ENCODE measurements around the gene ATG2B. TPM values are rescaled to one million over a fixed set of nuclear protein-coding genes. Genes with fewer than 3 reads are reported as not detected.
A peak's percentile ranks its signal among the peaks of the same experiment; 100 is the strongest.

The ATG2B gene
- total and polyA plus RNA-seq, 5 donors from 2014 or later, result 2.0 to 40.0 (median 2.3) TPM

DNA sequence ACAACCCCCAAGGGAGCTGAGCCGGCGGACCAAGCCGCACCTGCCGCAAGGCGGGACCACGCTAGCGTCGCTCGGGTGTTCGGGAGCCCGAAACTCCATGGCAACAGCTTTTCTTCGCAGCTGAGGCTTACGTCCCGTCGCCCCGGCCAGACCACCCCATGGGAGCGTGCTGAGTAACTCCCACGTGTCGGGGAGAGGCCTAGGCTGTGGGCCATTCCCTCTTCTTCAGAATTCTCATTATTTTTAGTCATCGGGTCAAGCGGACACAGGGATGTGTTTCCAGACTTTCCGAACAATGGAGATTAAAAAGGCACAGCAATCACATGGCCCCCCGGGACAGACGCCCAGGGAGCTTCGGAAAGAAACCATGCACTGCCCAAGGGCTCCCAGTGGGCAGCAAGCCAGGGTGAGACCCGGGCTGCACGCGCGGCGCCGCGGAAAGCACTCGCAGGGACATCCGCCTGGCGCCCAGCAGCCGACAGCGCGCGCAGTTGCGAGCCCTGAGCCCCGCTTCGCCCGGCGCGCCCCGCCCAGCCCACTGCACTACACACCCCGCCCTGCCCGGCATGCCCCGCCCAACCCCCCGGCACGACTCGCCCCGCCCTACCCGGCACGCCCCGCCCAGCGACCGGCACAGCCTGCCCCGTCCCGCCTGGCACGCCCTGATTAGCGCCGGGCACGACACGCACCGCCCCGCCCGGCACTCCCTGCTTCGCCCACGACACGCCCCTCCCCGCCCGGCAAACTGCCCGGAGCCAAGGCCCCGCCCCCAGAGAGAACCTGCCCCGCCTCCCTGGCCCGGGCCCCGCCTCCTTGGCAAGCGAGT is 28.4 kb upstream of the ATG2B start:
- Histone ChIP-seq H3K27ac (ENCODE audit: insufficient read depth, low read length, poor library complexity, severe bottlenecking) (peak overlapping the region; percentile 68), H3K36me3 (ENCODE audit: control insufficient read depth, insufficient read depth, low read length) (peaks cover 2% of the 10 kb centered on the region), H3K4me1 (ENCODE audit: control insufficient read depth, insufficient read depth, low read length, poor library complexity, severe bottlenecking) (peaks cover 13% of the 10 kb centered on the region), H3K4me3 (ENCODE audit: low read depth, low read length) (peak overlapping the region; percentile 77), H3K9me3 (ENCODE audit: control insufficient read depth in 2 of 2, low read length in 2 of 2) (no peaks in the 10 kb centered on the region), H3K27me3 (ENCODE audit: control insufficient read depth, insufficient read depth, low read length) (no peaks in the 10 kb centered on the region)
- peaks cover 0 to 8% (median 6%) of the 10 kb centered on the region in 4 donors for H3K4me1 Mint-ChIP-seq
- peak overlapping the region; percentile 32 to 90 (median 88) for H3K27ac Mint-ChIP-seq
- no peaks in the 10 kb centered on the region for H3K9me3 Mint-ChIP-seq
- peak; percentile 93 to 95 for ATAC-seq (ENCODE audit: low read depth in 2 of 2)
- no peaks in the 10 kb centered on the region for H3K36me3 Mint-ChIP-seq
- H3K4me3 Mint-ChIP-seq, result peak overlapping the region; percentile 90 to 97 (median 92)
- peak; percentile 98 to 100 (median 99) for DNase-seq
- peaks cover 11% of the 10 kb centered on the region for H3K27me3 Mint-ChIP-seq

DNA sequence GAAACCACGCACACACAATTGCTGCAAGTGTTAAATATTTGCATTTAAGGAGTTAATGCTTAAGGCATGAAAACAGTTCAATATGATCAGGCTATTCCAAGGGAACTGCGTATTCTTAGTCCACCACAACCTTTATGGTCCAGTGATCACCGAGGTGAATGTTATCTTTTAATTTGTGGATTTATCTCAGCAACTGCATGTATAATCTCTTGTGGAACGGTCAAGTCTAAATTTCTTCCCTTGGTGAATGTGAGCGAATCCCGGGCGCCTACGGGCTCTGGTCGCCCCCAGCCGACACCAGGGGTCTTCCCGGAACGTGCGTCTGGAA is 27.8 kb upstream of the ATG2B start:
- no peaks in the 10 kb centered on the region for H3K9me3 Mint-ChIP-seq
- ATAC-seq (ENCODE audit: low read depth in 2 of 2) (no peak), DNase-seq (peak in 1 of 3 donors; percentile 1)
- H3K4me1 Mint-ChIP-seq, result peaks cover 0 to 8% (median 6%) of the 10 kb centered on the region in 4 donors
- H3K4me3 Mint-ChIP-seq, result peak overlapping the region; percentile 90 to 97 (median 92)
- no peak overlapping the region for H3K27ac ChIP-seq (ENCODE audit: insufficient read depth, low read length, poor library complexity, severe bottlenecking)
- H3K9me3 ChIP-seq (ENCODE audit: control insufficient read depth in 2 of 2, low read length in 2 of 2), result no peaks in the 10 kb centered on the region
- peaks cover 13% of the 10 kb centered on the region for H3K4me1 ChIP-seq (ENCODE audit: control insufficient read depth, insufficient read depth, low read length, poor library complexity, severe bottlenecking)
- peak overlapping the region in 2 of 3 donors; percentile 88 to 90 for H3K27ac Mint-ChIP-seq
- H3K27me3 ChIP-seq (ENCODE audit: control insufficient read depth, insufficient read depth, low read length), result no peaks in the 10 kb centered on the region
- no peaks in the 10 kb centered on the region for H3K36me3 Mint-ChIP-seq
- peaks cover 11% of the 10 kb centered on the region for H3K27me3 Mint-ChIP-seq
- peak overlapping the region; percentile 77 for H3K4me3 ChIP-seq (ENCODE audit: low read depth, low read length)
- peaks cover 6% of the 10 kb centered on the region for H3K36me3 ChIP-seq (ENCODE audit: control insufficient read depth, insufficient read depth, low read length)

DNA sequence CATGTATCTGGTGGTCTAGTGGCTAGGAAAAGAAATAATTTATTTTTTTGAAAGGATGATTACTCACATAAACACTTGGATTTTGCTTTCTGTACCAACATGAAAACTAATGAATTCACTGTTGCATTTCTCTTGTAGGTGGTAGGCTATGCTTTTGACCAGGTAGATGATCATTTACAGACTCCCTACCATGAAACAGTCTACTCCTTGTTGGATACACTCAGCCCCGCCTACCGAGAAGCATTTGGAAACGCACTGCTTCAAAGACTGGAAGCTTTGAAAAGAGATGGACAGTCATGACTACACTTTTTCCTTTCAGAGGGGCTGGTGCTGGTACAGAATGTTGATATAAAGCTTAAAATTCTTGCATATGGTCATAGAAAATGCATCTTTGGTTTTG is 22.2 kb upstream of the ATG2B start:
- Mint-ChIP-seq H3K4me1 (peaks cover 0 to 7% (median 2%) of the 10 kb centered on the region in 4 donors), H3K27ac (no peak overlapping the region), H3K9me3 (no peaks in the 10 kb centered on the region), H3K4me3 (no peak overlapping the region), H3K27me3 (no peaks in the 10 kb centered on the region), H3K36me3 (peaks cover 11% of the 10 kb centered on the region)
- Histone ChIP-seq H3K4me3 (ENCODE audit: low read depth, low read length) (no peak overlapping the region), H3K4me1 (ENCODE audit: control insufficient read depth, insufficient read depth, low read length, poor library complexity, severe bottlenecking) (no peaks in the 10 kb centered on the region), H3K9me3 (ENCODE audit: control insufficient read depth in 2 of 2, low read length in 2 of 2) (no peaks in the 10 kb centered on the region), H3K27ac (ENCODE audit: insufficient read depth, low read length, poor library complexity, severe bottlenecking) (no peak overlapping the region), H3K36me3 (ENCODE audit: control insufficient read depth, insufficient read depth, low read length) (peaks cover 44% of the 10 kb centered on the region), H3K27me3 (ENCODE audit: control insufficient read depth, insufficient read depth, low read length) (no peaks in the 10 kb centered on the region)
- DNase-seq (no peak), ATAC-seq (ENCODE audit: low read depth in 2 of 2) (no peak)

DNA sequence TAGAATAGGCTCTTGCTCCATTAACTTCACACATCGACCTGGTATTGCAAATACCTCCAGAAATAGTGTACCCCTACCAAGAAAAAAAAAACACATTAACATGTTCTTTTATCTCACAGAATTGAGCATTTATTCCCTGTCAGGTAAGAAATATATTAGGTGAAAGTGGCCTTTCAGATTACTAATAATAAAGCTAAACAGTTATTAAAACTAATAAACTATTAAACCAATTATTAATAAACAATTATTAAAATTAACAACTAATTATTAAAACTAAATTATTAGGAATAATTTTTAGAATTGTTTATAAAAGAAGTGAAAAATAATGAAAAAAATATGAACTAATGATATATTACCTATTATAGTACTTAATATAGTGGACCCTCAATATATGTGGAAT is 21.6 kb upstream of the ATG2B start:
- no peak for DNase-seq
- H3K27me3 Mint-ChIP-seq, result no peaks in the 10 kb centered on the region
- peaks cover 0 to 5% (median 2%) of the 10 kb centered on the region in 4 donors for H3K4me1 Mint-ChIP-seq
- no peak for ATAC-seq (ENCODE audit: low read depth in 2 of 2)
- Histone ChIP-seq H3K27ac (ENCODE audit: insufficient read depth, low read length, poor library complexity, severe bottlenecking) (no peak overlapping the region), H3K9me3 (ENCODE audit: control insufficient read depth in 2 of 2, low read length in 2 of 2) (no peaks in the 10 kb centered on the region), H3K36me3 (ENCODE audit: control insufficient read depth, insufficient read depth, low read length) (peaks cover 44% of the 10 kb centered on the region), H3K4me3 (ENCODE audit: low read depth, low read length) (no peak overlapping the region), H3K27me3 (ENCODE audit: control insufficient read depth, insufficient read depth, low read length) (no peaks in the 10 kb centered on the region), H3K4me1 (ENCODE audit: control insufficient read depth, insufficient read depth, low read length, poor library complexity, severe bottlenecking) (no peaks in the 10 kb centered on the region)
- no peaks in the 10 kb centered on the region for H3K9me3 Mint-ChIP-seq
- no peak overlapping the region for H3K4me3 Mint-ChIP-seq
- no peak overlapping the region for H3K27ac Mint-ChIP-seq
- peaks cover 11% of the 10 kb centered on the region for H3K36me3 Mint-ChIP-seq

DNA sequence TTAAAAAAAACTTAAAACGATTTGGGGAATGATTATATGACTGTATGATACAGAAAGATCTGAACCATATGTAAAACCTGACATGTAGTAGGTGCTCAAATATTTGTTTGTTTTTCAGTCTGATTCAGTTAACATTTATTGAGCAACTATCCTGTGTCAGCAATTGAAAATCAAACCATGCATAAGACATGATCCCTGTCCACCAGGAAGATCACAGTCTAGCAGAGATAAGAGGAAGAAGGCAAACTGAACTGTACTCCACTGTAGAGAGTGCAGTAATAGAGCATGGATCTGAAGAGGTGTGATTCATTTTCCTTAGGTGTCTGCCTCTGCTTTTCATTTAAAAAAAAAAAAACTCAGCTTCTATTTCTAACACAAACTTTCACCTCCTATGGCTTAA is 20.9 kb upstream of the ATG2B start:
- Histone ChIP-seq H3K4me3 (ENCODE audit: low read depth, low read length) (no peak overlapping the region), H3K36me3 (ENCODE audit: control insufficient read depth, insufficient read depth, low read length) (peaks cover 44% of the 10 kb centered on the region), H3K9me3 (ENCODE audit: control insufficient read depth in 2 of 2, low read length in 2 of 2) (no peaks in the 10 kb centered on the region), H3K4me1 (ENCODE audit: control insufficient read depth, insufficient read depth, low read length, poor library complexity, severe bottlenecking) (no peaks in the 10 kb centered on the region), H3K27ac (ENCODE audit: insufficient read depth, low read length, poor library complexity, severe bottlenecking) (no peak overlapping the region), H3K27me3 (ENCODE audit: control insufficient read depth, insufficient read depth, low read length) (no peaks in the 10 kb centered on the region)
- peaks cover 11% of the 10 kb centered on the region for H3K36me3 Mint-ChIP-seq
- ATAC-seq (ENCODE audit: low read depth in 2 of 2) (no peak), DNase-seq (no peak)
- no peaks in the 10 kb centered on the region for H3K27me3 Mint-ChIP-seq
- H3K4me3 Mint-ChIP-seq, result no peak overlapping the region
- no peaks in the 10 kb centered on the region for H3K9me3 Mint-ChIP-seq
- H3K4me1 Mint-ChIP-seq, result peaks cover 0 to 5% (median 2%) of the 10 kb centered on the region in 4 donors
- H3K27ac Mint-ChIP-seq, result no peak overlapping the region

DNA sequence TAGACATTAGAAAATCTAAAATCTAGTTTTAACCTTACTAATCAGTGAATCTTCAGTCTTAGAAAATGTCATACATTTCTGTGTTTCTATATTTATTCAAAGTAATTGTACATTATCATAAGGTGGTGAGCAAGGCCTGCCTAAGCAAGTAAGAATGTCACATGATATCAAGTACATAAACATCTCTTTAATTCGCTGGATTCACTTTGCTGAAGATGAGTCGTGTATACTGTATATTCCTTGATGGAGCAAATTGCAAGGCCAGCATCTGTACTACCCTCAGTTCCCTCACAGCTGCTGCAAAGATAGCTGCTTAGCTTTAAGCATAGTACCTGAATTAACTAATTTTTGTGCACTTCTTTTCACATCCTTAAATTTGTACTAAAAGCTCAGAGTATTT is 20.3 kb upstream of the ATG2B start:
- peaks cover 11% of the 10 kb centered on the region for H3K36me3 Mint-ChIP-seq

DNA sequence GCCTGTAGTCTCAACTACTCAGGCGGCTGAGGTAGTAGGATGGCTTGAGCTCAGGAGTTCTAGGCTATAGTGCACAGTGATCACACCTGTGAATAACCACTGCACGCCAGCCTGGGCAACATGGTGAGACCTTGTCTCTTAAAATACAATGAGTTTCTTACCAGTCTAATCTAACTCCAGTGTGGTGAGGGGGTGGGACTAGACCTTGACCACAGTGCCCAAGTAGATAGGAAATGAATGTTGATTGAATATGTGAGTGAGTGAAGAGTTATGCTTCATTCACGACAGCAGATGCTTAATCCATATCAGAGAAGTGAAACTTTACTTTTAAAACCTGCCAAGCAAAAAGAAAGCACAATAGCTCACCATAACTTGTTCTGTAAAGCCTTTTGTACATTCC is 17.6 kb upstream of the ATG2B start:
- DNase-seq (no peak), ATAC-seq (ENCODE audit: low read depth in 2 of 2) (no peak)
- peaks cover 36% of the 10 kb centered on the region for H3K36me3 ChIP-seq (ENCODE audit: control insufficient read depth, insufficient read depth, low read length)
- H3K9me3 Mint-ChIP-seq, result no peaks in the 10 kb centered on the region
- H3K36me3 Mint-ChIP-seq, result peaks cover 12% of the 10 kb centered on the region
- no peaks in the 10 kb centered on the region for H3K4me1 ChIP-seq (ENCODE audit: control insufficient read depth, insufficient read depth, low read length, poor library complexity, severe bottlenecking)
- no peak overlapping the region for H3K4me3 ChIP-seq (ENCODE audit: low read depth, low read length)
- H3K9me3 ChIP-seq (ENCODE audit: control insufficient read depth in 2 of 2, low read length in 2 of 2), result no peaks in the 10 kb centered on the region
- H3K27ac Mint-ChIP-seq, result no peak overlapping the region
- no peak overlapping the region for H3K27ac ChIP-seq (ENCODE audit: insufficient read depth, low read length, poor library complexity, severe bottlenecking)
- no peaks in the 10 kb centered on the region for H3K27me3 Mint-ChIP-seq
- H3K4me3 Mint-ChIP-seq, result no peak overlapping the region
- no peaks in the 10 kb centered on the region for H3K27me3 ChIP-seq (ENCODE audit: control insufficient read depth, insufficient read depth, low read length)
- H3K4me1 Mint-ChIP-seq, result peaks cover 4 to 12% (median 9%) of the 10 kb centered on the region in 4 donors

More for the DNA sequence above, 20.3 kb upstream of the ATG2B start:
- Mint-ChIP-seq H3K4me1 (peaks cover 0 to 6% (median 4%) of the 10 kb centered on the region in 4 donors), H3K9me3 (no peaks in the 10 kb centered on the region), H3K27ac (no peak overlapping the region), H3K27me3 (no peaks in the 10 kb centered on the region), H3K4me3 (no peak overlapping the region)
- ATAC-seq (ENCODE audit: low read depth in 2 of 2), result no peak
- Histone ChIP-seq H3K4me3 (ENCODE audit: low read depth, low read length) (no peak overlapping the region), H3K4me1 (ENCODE audit: control insufficient read depth, insufficient read depth, low read length, poor library complexity, severe bottlenecking) (no peaks in the 10 kb centered on the region), H3K27me3 (ENCODE audit: control insufficient read depth, insufficient read depth, low read length) (no peaks in the 10 kb centered on the region), H3K9me3 (ENCODE audit: control insufficient read depth in 2 of 2, low read length in 2 of 2) (no peaks in the 10 kb centered on the region), H3K36me3 (ENCODE audit: control insufficient read depth, insufficient read depth, low read length) (peaks cover 44% of the 10 kb centered on the region), H3K27ac (ENCODE audit: insufficient read depth, low read length, poor library complexity, severe bottlenecking) (no peak overlapping the region)
- no peak for DNase-seq

DNA sequence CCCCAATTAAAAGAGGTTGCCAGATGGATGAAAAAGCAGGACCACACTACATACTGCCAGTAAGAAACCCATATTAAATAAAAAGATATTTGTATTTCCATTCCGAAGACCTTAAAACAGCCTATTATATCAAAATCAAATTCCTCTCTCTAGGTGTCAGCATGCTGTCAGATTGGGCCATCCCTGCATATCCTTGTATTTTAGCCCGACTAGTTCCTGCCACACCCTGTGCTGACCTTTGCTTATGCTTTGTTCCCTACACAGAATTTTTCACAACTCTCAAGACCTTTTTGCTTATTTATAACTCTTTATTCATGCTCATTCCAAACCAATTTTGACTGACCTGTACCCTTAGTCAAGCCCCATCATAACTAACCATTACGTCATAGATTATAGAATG is 13.0 kb upstream of the ATG2B start:
- H3K4me3 ChIP-seq (ENCODE audit: low read depth, low read length), result no peak overlapping the region
- Mint-ChIP-seq H3K36me3 (peaks cover 3% of the 10 kb centered on the region), H3K9me3 (no peaks in the 10 kb centered on the region), H3K4me3 (no peak overlapping the region), H3K27me3 (no peaks in the 10 kb centered on the region), H3K4me1 (peaks cover 6 to 13% (median 12%) of the 10 kb centered on the region in 4 donors), H3K27ac (no peak overlapping the region)
- no peaks in the 10 kb centered on the region for H3K36me3 ChIP-seq (ENCODE audit: control insufficient read depth, insufficient read depth, low read length)
- H3K4me1 ChIP-seq (ENCODE audit: control insufficient read depth, insufficient read depth, low read length, poor library complexity, severe bottlenecking), result no peaks in the 10 kb centered on the region
- H3K27me3 ChIP-seq (ENCODE audit: control insufficient read depth, insufficient read depth, low read length), result no peaks in the 10 kb centered on the region
- no peak overlapping the region for H3K27ac ChIP-seq (ENCODE audit: insufficient read depth, low read length, poor library complexity, severe bottlenecking)
- H3K9me3 ChIP-seq (ENCODE audit: control insufficient read depth in 2 of 2, low read length in 2 of 2), result no peaks in the 10 kb centered on the region
- DNase-seq, result no peak
- ATAC-seq (ENCODE audit: low read depth in 2 of 2), result no peak
